PFSK-1 (cell line): ENCODE results near the gene SPTBN4.

Experiments used
- FOXP2 ChIP-seq: optimal IDR thresholded peaks from 2 replicates; pipeline ENCODE3; 2011; ENCODE audit warnings: borderline replicate concordance, control low read depth, inconsistent platforms; ENCODE audit not compliant: insufficient read depth; ENCODE audit errors: extremely low read length, extremely low read depth
- POLR2AphosphoS5 ChIP-seq: IDR thresholded peaks from 2 replicates; pipeline ENCODE4 v1.6.1; 2012; ENCODE audit warnings: low read depth, mild to moderate bottlenecking, control low read depth, low read length, moderate library complexity
- REST ChIP-seq, 2 experiments: IDR thresholded peaks; 2 replicates each; pipeline versions ENCODE4 v1.6.1 to v1.8.0; 2011 to 2012; ENCODE audit warnings: low read depth in 2 of 2, low read length in 2 of 2, control low read depth in 1 of 2, inconsistent platforms in 1 of 2, mild to moderate bottlenecking in 1 of 2, moderate library complexity in 1 of 2; ENCODE audit not compliant: insufficient read depth in 1 of 2
- SIN3A ChIP-seq: IDR thresholded peaks from 2 replicates; pipeline ENCODE4 v1.6.1; 2012; ENCODE audit warnings: mild to moderate bottlenecking, low read length, moderate library complexity, borderline replicate concordance; ENCODE audit not compliant: insufficient read depth
- TAF1 ChIP-seq: IDR thresholded peaks from 2 replicates; pipeline ENCODE4 v1.6.1; 2012; ENCODE audit warnings: low read length, control low read depth, borderline replicate concordance; ENCODE audit not compliant: insufficient read depth

GRCh38 chr19:40620161-40620485 is 153.3 kb downstream of the SPTBN4 start:
- TF ChIP-seq POLR2AphosphoS5 (no peak), TAF1 (no peak), REST (IDR thresholded peaks at IDR 0.05; ENCODE audit: insufficient read depth in 1 of 2, low read depth in 2 of 2, low read length in 2 of 2) (no peak), FOXP2 (no peak), SIN3A (no peak)
